ENCODE results near the gene ZBTB20.
"Not testable (repeated sequence)": the region's sequence is repeated elsewhere in the genome, so short reads cannot be mapped to it uniquely, and the experiment has no call there.

ZBTB20 gene

GRCh38 chr3:115110830-115111229 lies 36.3 kb downstream of the ZBTB20 start:
- Histone ChIP-seq H3K79me1 (replicated peaks; ENCODE audit: low read length, poor library complexity, severe bottlenecking) (peaks cover 2% of the 10 kb centered on the region), H3K4ac (ENCODE audit: low read depth in 1 of 2, low read length in 2 of 2) (no peak overlapping the region), H2AFZ (ENCODE audit: low read depth, low read length) (no peak overlapping the region), H3K4me3 (ENCODE audit: insufficient read depth in 1 of 2, low read depth in 1 of 2, low read length in 2 of 2) (no peak overlapping the region), H3K27me3 (ENCODE audit: control insufficient read depth in 1 of 2, insufficient read depth in 1 of 2, low read length in 2 of 2) (no peaks in the 10 kb centered on the region), H3K4me1 (ENCODE audit: control insufficient read depth, insufficient read depth, low read depth, low read length) (no peaks in the 10 kb centered on the region), H4K91ac (ENCODE audit: low read length) (no peak overlapping the region), H3K23ac (ENCODE audit: low read length in 2 of 2) (no peak overlapping the region), H2BK15ac (ENCODE audit: low read depth, poor library complexity, severe bottlenecking) (no peak overlapping the region), H3K4me2 (ENCODE audit: low read length, poor library complexity, severe bottlenecking) (no peak overlapping the region), H2BK5ac (ENCODE audit: low read depth, low read length, poor library complexity, severe bottlenecking) (no peak overlapping the region), H2AK5ac (ENCODE audit: low read length, severe bottlenecking) (no peak overlapping the region), H4K8ac (ENCODE audit: low read length) (no peak overlapping the region), H3K36me3 (ENCODE audit: control insufficient read depth in 1 of 2, insufficient read depth in 2 of 2, low read depth in 1 of 2, low read length in 2 of 2) (peaks cover 0 to 8% of the 10 kb centered on the region in 2 experiments), H3K27ac (ENCODE audit: low read length, poor library complexity, severe bottlenecking) (no peak overlapping the region), H2BK12ac (ENCODE audit: low read length in 2 of 2) (no peak overlapping the region), H2BK120ac (ENCODE audit: low read depth, low read length) (no peak overlapping the region), H3K9me3 (ENCODE audit: control insufficient read depth, low read length) (no peaks in the 10 kb centered on the region), H3K18ac (ENCODE audit: low read depth in 1 of 2, low read length in 2 of 2) (no peak overlapping the region), H3K14ac (ENCODE audit: low read length in 2 of 2) (no peak overlapping the region), H3K9ac (ENCODE audit: low read length) (no peak overlapping the region)
- WGBS = 93% methylated on average over 2 of the region's 5 CpGs
- DNase-seq = no peak

- H2AK5ac ChIP-seq (ENCODE audit: low read length, severe bottlenecking); H3K4me2 ChIP-seq (ENCODE audit: low read length, poor library complexity, severe bottlenecking); H2BK12ac ChIP-seq (ENCODE audit: low read length in 2 of 2); H3K9me3 ChIP-seq (ENCODE audit: control insufficient read depth, low read length); H2BK15ac ChIP-seq (ENCODE audit: low read depth, poor library complexity, severe bottlenecking); H4K8ac ChIP-seq (ENCODE audit: low read length); H3K4me3 ChIP-seq (ENCODE audit: insufficient read depth in 1 of 2, low read depth in 1 of 2, low read length in 2 of 2); H3K4ac ChIP-seq (ENCODE audit: low read depth in 1 of 2, low read length in 2 of 2); H3K27ac ChIP-seq (ENCODE audit: low read length, poor library complexity, severe bottlenecking); H2AFZ ChIP-seq (ENCODE audit: low read depth, low read length); H3K14ac ChIP-seq (ENCODE audit: low read length in 2 of 2); H2BK120ac ChIP-seq (ENCODE audit: low read depth, low read length); H3K23ac ChIP-seq (ENCODE audit: low read length in 2 of 2); H2BK5ac ChIP-seq (ENCODE audit: low read depth, low read length, poor library complexity, severe bottlenecking); H3K4me1 ChIP-seq (ENCODE audit: control insufficient read depth, insufficient read depth, low read depth, low read length); H3K9ac ChIP-seq (ENCODE audit: low read length); H4K91ac ChIP-seq (ENCODE audit: low read length); H3K27me3 ChIP-seq (ENCODE audit: control insufficient read depth in 1 of 2, insufficient read depth in 1 of 2, low read length in 2 of 2); H3K36me3 ChIP-seq (ENCODE audit: control insufficient read depth in 1 of 2, insufficient read depth in 2 of 2, low read depth in 1 of 2, low read length in 2 of 2); H3K18ac ChIP-seq (ENCODE audit: low read depth in 1 of 2, low read length in 2 of 2); H3K79me1 ChIP-seq (replicated peaks; ENCODE audit: low read length, poor library complexity, severe bottlenecking); DNase-seq: not testable (repeated sequence)
- 97% methylated on average over 7 of the region's 7 CpGs for WGBS
Observed at GRCh38 chr3:115110066-115110465, 37.0 kb downstream of the ZBTB20 start.

GRCh38 chr3:115108614-115109013 lies 38.5 kb downstream of the ZBTB20 start:
- Histone ChIP-seq H3K4me3 (ENCODE audit: insufficient read depth in 1 of 2, low read depth in 1 of 2, low read length in 2 of 2) (no peak overlapping the region), H3K9me3 (ENCODE audit: control insufficient read depth, low read length) (peaks cover 3% of the 10 kb centered on the region), H2AFZ (ENCODE audit: low read depth, low read length) (no peak overlapping the region), H2BK120ac (ENCODE audit: low read depth, low read length) (no peak overlapping the region), H3K18ac (ENCODE audit: low read depth in 1 of 2, low read length in 2 of 2) (no peak overlapping the region), H3K9ac (ENCODE audit: low read length) (no peak overlapping the region), H3K23ac (ENCODE audit: low read length in 2 of 2) (no peak overlapping the region), H3K27me3 (ENCODE audit: control insufficient read depth in 1 of 2, insufficient read depth in 1 of 2, low read length in 2 of 2) (no peaks in the 10 kb centered on the region), H2AK5ac (ENCODE audit: low read length, severe bottlenecking) (no peak overlapping the region), H2BK12ac (ENCODE audit: low read length in 2 of 2) (no peak overlapping the region), H3K27ac (ENCODE audit: low read length, poor library complexity, severe bottlenecking) (no peak overlapping the region), H3K36me3 (ENCODE audit: control insufficient read depth in 1 of 2, insufficient read depth in 2 of 2, low read depth in 1 of 2, low read length in 2 of 2) (peaks cover 0 to 16% of the 10 kb centered on the region in 2 experiments), H2BK5ac (ENCODE audit: low read depth, low read length, poor library complexity, severe bottlenecking) (no peak overlapping the region), H3K14ac (ENCODE audit: low read length in 2 of 2) (no peak overlapping the region), H2BK15ac (ENCODE audit: low read depth, poor library complexity, severe bottlenecking) (no peak overlapping the region), H4K8ac (ENCODE audit: low read length) (no peak overlapping the region), H3K4ac (ENCODE audit: low read depth in 1 of 2, low read length in 2 of 2) (no peak overlapping the region), H3K4me2 (ENCODE audit: low read length, poor library complexity, severe bottlenecking) (no peak overlapping the region), H3K4me1 (ENCODE audit: control insufficient read depth, insufficient read depth, low read depth, low read length) (no peaks in the 10 kb centered on the region), H3K79me1 (replicated peaks; ENCODE audit: low read length, poor library complexity, severe bottlenecking) (peaks cover 2% of the 10 kb centered on the region), H4K91ac (ENCODE audit: low read length) (no peak overlapping the region)
- no CpG with 5 or more reads among the region's 5 CpGs for WGBS
- no peak for DNase-seq

GRCh38 chr3:115102046-115102445 lies 45.0 kb downstream of the ZBTB20 start:
- no peaks in the 10 kb centered on the region for H3K4me1 ChIP-seq (ENCODE audit: control insufficient read depth, insufficient read depth, low read depth, low read length)
- H3K36me3 ChIP-seq (ENCODE audit: control insufficient read depth in 1 of 2, insufficient read depth in 2 of 2, low read depth in 1 of 2, low read length in 2 of 2) = peaks cover 0 to 8% of the 10 kb centered on the region in 2 experiments
- no peaks in the 10 kb centered on the region for H3K27me3 ChIP-seq (ENCODE audit: control insufficient read depth in 1 of 2, insufficient read depth in 1 of 2, low read length in 2 of 2)
- H3K9me3 ChIP-seq (ENCODE audit: control insufficient read depth, low read length) = peaks cover 3% of the 10 kb centered on the region
- no peak overlapping the region for H3K9ac ChIP-seq (ENCODE audit: low read length)
- no peak overlapping the region for H3K14ac ChIP-seq (ENCODE audit: low read length in 2 of 2)
- DNase-seq = no peak
- no peak overlapping the region for H3K4me3 ChIP-seq (ENCODE audit: insufficient read depth in 1 of 2, low read depth in 1 of 2, low read length in 2 of 2)
- no peak overlapping the region for H3K18ac ChIP-seq (ENCODE audit: low read depth in 1 of 2, low read length in 2 of 2)
- no peak overlapping the region for H2AK5ac ChIP-seq (ENCODE audit: low read length, severe bottlenecking)
- H3K27ac ChIP-seq (ENCODE audit: low read length, poor library complexity, severe bottlenecking) = no peak overlapping the region
- H3K4ac ChIP-seq (ENCODE audit: low read depth in 1 of 2, low read length in 2 of 2) = no peak overlapping the region
- no peak overlapping the region for H2AFZ ChIP-seq (ENCODE audit: low read depth, low read length)
- H2BK120ac ChIP-seq (ENCODE audit: low read depth, low read length) = no peak overlapping the region
- no peak overlapping the region for H3K4me2 ChIP-seq (ENCODE audit: low read length, poor library complexity, severe bottlenecking)
- H3K23ac ChIP-seq (ENCODE audit: low read length in 2 of 2) = no peak overlapping the region
- no peak overlapping the region for H2BK12ac ChIP-seq (ENCODE audit: low read length in 2 of 2)
- no peak overlapping the region for H4K91ac ChIP-seq (ENCODE audit: low read length)
- H3K79me1 ChIP-seq (replicated peaks; ENCODE audit: low read length, poor library complexity, severe bottlenecking) = peaks cover 2% of the 10 kb centered on the region
- H2BK15ac ChIP-seq (ENCODE audit: low read depth, poor library complexity, severe bottlenecking) = no peak overlapping the region
- 83% methylated on average over 1 of the region's 2 CpGs for WGBS
- no peak overlapping the region for H4K8ac ChIP-seq (ENCODE audit: low read length)
- H2BK5ac ChIP-seq (ENCODE audit: low read depth, low read length, poor library complexity, severe bottlenecking) = no peak overlapping the region
